Lower leg skin (tissue), 3 donors: Measurements from ENCODE around the gene FZD10.

ENCODE experiments used
- POLR2A ChIP-seq, 2 donors: fragments of 450-650 bp; IDR thresholded peaks; one replicate each; pipeline ENCODE4 v1.6.1; 2016 to 2017; ENCODE audit warnings: antibody characterized with exemption in 2 of 2, mild to moderate bottlenecking in 1 of 2, moderate library complexity in 1 of 2
- TF ChIP-seq, protein P1 (sequence below), 3 donors: fragments of 450-650 bp; IDR thresholded peaks; one replicate each; pipeline ENCODE4 v1.5.1; 2016; ENCODE audit warnings: antibody characterized with exemption in 3 of 3, mild to moderate bottlenecking in 3 of 3, moderate library complexity in 2 of 3

GRCh38 chr12:130198026-130198662 is 35.9 kb downstream of the FZD10 start:
- TF ChIP-seq, protein P1, sequence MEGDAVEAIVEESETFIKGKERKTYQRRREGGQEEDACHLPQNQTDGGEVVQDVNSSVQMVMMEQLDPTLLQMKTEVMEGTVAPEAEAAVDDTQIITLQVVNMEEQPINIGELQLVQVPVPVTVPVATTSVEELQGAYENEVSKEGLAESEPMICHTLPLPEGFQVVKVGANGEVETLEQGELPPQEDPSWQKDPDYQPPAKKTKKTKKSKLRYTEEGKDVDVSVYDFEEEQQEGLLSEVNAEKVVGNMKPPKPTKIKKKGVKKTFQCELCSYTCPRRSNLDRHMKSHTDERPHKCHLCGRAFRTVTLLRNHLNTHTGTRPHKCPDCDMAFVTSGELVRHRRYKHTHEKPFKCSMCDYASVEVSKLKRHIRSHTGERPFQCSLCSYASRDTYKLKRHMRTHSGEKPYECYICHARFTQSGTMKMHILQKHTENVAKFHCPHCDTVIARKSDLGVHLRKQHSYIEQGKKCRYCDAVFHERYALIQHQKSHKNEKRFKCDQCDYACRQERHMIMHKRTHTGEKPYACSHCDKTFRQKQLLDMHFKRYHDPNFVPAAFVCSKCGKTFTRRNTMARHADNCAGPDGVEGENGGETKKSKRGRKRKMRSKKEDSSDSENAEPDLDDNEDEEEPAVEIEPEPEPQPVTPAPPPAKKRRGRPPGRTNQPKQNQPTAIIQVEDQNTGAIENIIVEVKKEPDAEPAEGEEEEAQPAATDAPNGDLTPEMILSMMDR (IDR thresholded peaks at IDR 0.05): no peak
- TF ChIP-seq POLR2A (IDR thresholded peaks at IDR 0.05): no peak
